Activated CD8-positive, alpha-beta T cell treated with anti-CD3 and anti-CD28 coated beads for 36 hours (primary cell): ENCODE measurements around the gene UBE2G1. TPM values are rescaled to one million over a fixed set of nuclear protein-coding genes. Genes with fewer than 3 reads are reported as not detected.

Experiments
- ATAC-seq: fragments of 200-7000 bp; cut with Tn5 transposase; one replicate; pipeline ENCODE4 v1.10.0; 2021; ENCODE audit warnings: mild to moderate bottlenecking, moderate library complexity
- CTCF ChIA-PET: fragments of 350-600 bp; sonication (Branson Sonifier 250); formaldehyde crosslinking; loops from one replicate; lab custom pipeline; 2021; ENCODE audit warnings: antibody characterized with exemption; lab: Charles Lee
- POLR2A ChIA-PET: fragments of 350-600 bp; sonication (Branson Sonifier 250); formaldehyde crosslinking; loops from one replicate; lab custom pipeline; 2021; ENCODE audit warnings: antibody characterized with exemption; lab: Charles Lee
- DNase-seq: peaks from one replicate; pipeline ENCODE4 v3.0.0-alpha.2; 2020
- H3K27ac Mint-ChIP-seq: one replicate; pipeline ENCODE4 v1.8.0; 2021; ENCODE audit warnings: mild to moderate bottlenecking, mixed read lengths
- H3K27me3 Mint-ChIP-seq: one replicate; pipeline ENCODE4 v1.8.0; 2021; ENCODE audit warnings: mixed read lengths
- H3K36me3 Mint-ChIP-seq: one replicate; pipeline ENCODE4 v1.8.0; 2021; ENCODE audit warnings: low read depth, mixed read lengths
- H3K4me1 Mint-ChIP-seq: one replicate; pipeline ENCODE4 v1.8.0; 2021; ENCODE audit warnings: low read depth, mixed read lengths
- H3K4me3 Mint-ChIP-seq: one replicate; pipeline ENCODE4 v1.8.0; 2021; ENCODE audit warnings: mild to moderate bottlenecking, moderate library complexity, mixed read lengths
- H3K9me3 Mint-ChIP-seq: one replicate; pipeline ENCODE4 v1.8.0; 2021; ENCODE audit warnings: mixed read lengths
- intact Hi-C: fragments of 100-400 bp; cut with micrococcal nuclease; formaldehyde crosslinking; loops from one replicate; pipeline ENCODE4 v1.10.0; 2022
- total RNA-seq, 2 experiments: library from RNA; stranded (reverse); gene quantifications; one replicate each; pipeline ENCODE4 v1.2.3, GENCODE V29; 2021
- TF ChIP-seq, protein P1 (sequence below): fragments of 200-600 bp; IDR thresholded peaks from one replicate; pipeline ENCODE4 v1.8.0; 2022; ENCODE audit warnings: antibody characterized with exemption, mild to moderate bottlenecking

UBE2G1 gene
- total RNA-seq, 2 experiments from 2014 or later, result 40.2 to 44.0 TPM

DNA sequence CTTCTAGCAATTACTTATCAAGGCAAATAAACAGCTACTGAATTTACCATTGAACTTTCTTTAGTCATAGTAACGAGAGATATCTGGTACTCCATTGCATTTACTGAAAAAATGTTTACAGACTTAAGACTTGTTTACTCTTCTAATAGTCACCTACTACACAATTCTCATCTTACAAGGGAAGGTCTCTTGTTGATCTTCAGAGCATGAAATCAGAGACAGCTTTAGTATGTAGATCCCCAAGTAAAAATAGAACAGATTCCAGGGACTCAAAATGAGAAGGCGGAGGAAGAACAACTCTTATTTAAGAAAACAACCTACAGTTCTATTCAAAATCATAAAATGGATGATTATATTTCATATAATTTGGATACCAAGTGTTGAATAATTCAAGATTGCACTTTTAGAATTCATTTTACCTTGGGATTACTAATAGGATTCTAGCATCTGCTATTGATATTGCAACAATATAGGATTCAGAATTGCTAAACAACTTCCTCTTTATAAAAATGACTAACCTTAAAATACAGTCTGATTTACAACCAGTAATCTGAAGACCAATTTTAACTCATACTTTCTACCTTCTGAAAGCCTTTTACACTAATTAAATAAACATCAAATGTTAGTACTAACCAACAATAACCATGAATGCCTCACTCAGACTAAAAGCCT lies 20.8 kb downstream of the UBE2G1 start:
- peak overlapping the region; percentile 5 for H3K27ac Mint-ChIP-seq
- POLR2A ChIA-PET, result interaction anchor here (1.3 kb wide), 1 partner anchor 87 kb away, joined by 4 read pairs; no protein-coding TSS in a partner anchor

DNA sequence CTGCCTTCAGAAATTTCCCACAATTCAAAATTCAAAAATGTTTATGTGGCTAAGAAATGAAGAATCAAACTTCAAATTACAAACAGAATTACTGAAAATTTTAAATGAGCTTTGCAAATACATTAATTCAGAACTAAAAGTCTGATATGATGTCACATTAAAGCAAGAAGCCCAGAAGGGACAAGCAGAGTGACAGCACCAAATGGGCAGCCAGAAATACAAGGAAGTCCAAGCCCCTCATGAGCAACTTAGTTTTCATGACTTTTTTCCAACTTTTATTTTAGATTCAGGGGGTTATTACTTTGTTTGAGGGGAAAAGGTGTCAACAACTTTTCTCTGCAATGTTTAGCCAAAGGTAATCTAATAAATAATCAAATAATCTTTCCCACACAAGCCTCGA lies 21.5 kb downstream of the UBE2G1 start:
- POLR2A ChIA-PET, result interaction anchor here (1.3 kb wide), 1 partner anchor 86 kb away, joined by 4 read pairs; no protein-coding TSS in a partner anchor
- no peaks in the 10 kb centered on the region for H3K27me3 Mint-ChIP-seq
- no peak overlapping the region for H3K27ac Mint-ChIP-seq
- TF ChIP-seq, protein P1, sequence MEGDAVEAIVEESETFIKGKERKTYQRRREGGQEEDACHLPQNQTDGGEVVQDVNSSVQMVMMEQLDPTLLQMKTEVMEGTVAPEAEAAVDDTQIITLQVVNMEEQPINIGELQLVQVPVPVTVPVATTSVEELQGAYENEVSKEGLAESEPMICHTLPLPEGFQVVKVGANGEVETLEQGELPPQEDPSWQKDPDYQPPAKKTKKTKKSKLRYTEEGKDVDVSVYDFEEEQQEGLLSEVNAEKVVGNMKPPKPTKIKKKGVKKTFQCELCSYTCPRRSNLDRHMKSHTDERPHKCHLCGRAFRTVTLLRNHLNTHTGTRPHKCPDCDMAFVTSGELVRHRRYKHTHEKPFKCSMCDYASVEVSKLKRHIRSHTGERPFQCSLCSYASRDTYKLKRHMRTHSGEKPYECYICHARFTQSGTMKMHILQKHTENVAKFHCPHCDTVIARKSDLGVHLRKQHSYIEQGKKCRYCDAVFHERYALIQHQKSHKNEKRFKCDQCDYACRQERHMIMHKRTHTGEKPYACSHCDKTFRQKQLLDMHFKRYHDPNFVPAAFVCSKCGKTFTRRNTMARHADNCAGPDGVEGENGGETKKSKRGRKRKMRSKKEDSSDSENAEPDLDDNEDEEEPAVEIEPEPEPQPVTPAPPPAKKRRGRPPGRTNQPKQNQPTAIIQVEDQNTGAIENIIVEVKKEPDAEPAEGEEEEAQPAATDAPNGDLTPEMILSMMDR, result no peak
- ATAC-seq (no peak), DNase-seq (no peak)
- no peaks in the 10 kb centered on the region for H3K9me3 Mint-ChIP-seq
- H3K36me3 Mint-ChIP-seq, result no peaks in the 10 kb centered on the region
- no peak overlapping the region for H3K4me3 Mint-ChIP-seq
- H3K4me1 Mint-ChIP-seq, result peaks cover 19% of the 10 kb centered on the region
- intact Hi-C loops, result no loop called here
- CTCF ChIA-PET, result interaction anchor here (1.0 kb wide), 1 partner anchor 12 kb away, joined by 3 read pairs; no protein-coding TSS in a partner anchor

More for the DNA sequence above, 20.8 kb downstream of the UBE2G1 start:
- DNase-seq (no peak), ATAC-seq (no peak)
- H3K36me3 Mint-ChIP-seq, result no peaks in the 10 kb centered on the region
- no peak overlapping the region for H3K4me3 Mint-ChIP-seq
- intact Hi-C loops, result no loop called here
- H3K27me3 Mint-ChIP-seq, result no peaks in the 10 kb centered on the region
- CTCF ChIA-PET, result no interaction called here
- peaks cover 14% of the 10 kb centered on the region for H3K4me1 Mint-ChIP-seq
- TF ChIP-seq, protein P1, result no peak
- no peaks in the 10 kb centered on the region for H3K9me3 Mint-ChIP-seq

DNA sequence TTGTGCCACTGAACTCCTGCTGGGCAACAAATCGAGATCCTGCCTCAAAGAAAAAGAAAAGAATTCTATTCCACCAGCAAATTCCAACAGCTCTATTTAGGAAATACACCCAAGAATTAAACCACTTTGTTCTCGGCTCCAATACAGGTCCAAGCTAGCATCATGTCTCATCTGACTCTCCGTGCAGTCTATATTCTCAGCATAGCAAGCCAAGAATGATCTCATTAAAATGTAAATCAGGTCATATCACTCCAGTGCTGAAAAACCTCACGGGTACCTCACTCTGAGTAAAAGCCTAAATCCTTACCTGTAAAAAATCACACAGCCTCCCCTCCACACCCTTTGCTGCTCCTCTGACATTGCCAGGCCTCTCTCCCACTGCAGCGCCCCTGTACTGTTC lies 23.9 kb downstream of the UBE2G1 start:
- CTCF ChIA-PET, result interaction anchor here (1.0 to 1.3 kb wide), 3 partner anchors 10 to 93 kb away, joined by 3 read pairs; no protein-coding TSS in a partner anchor
- Mint-ChIP-seq H3K4me1 (peaks cover 19% of the 10 kb centered on the region), H3K27me3 (no peaks in the 10 kb centered on the region), H3K36me3 (no peaks in the 10 kb centered on the region), H3K27ac (no peak overlapping the region), H3K9me3 (no peaks in the 10 kb centered on the region), H3K4me3 (no peak overlapping the region)
- POLR2A ChIA-PET, result interaction anchor here (1.0 kb wide), 2 partner anchors 23 to 27 kb away, joined by 3 read pairs; no protein-coding TSS in a partner anchor
- ATAC-seq, result no peak
- TF ChIP-seq, protein P1, result no peak
- no peak for DNase-seq
- intact Hi-C loops, result no loop called here

DNA sequence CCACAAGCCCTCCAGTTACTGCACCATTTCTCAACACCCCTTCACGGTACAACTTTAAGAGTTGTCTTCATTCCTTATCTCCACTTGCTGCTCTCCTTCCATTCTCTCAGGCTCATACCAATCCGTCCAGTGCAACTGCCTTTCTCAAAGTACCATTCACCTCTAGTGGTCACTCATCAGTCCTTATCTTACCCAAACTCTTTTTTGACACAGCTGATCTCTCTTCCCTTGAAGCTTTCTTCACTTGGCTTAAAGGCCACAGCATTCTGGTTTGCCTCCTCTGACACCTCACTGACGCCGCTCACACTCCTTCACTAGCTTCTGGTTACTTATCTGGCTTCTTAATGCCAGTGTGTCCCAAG lies 24.9 kb downstream of the UBE2G1 start:
- TF ChIP-seq, protein P1, result no peak
- no peaks in the 10 kb centered on the region for H3K9me3 Mint-ChIP-seq
- POLR2A ChIA-PET, result interaction anchor here (0.6 to 1.0 kb wide), 3 partner anchors 16 to 201 kb away, joined by 3 read pairs; no protein-coding TSS in a partner anchor
- H3K27ac Mint-ChIP-seq, result no peak overlapping the region
- no peaks in the 10 kb centered on the region for H3K27me3 Mint-ChIP-seq
- H3K4me1 Mint-ChIP-seq, result peaks cover 21% of the 10 kb centered on the region
- CTCF ChIA-PET, result interaction anchor here (1.0 to 1.3 kb wide), 3 partner anchors 32 to 92 kb away, joined by 3 read pairs; no protein-coding TSS in a partner anchor
- ATAC-seq, result no peak
- H3K36me3 Mint-ChIP-seq, result no peaks in the 10 kb centered on the region
- intact Hi-C loops, result no loop called here
- no peak overlapping the region for H3K4me3 Mint-ChIP-seq
- no peak for DNase-seq
